Measurements from ENCODE around the gene SNX17. TPM values are rescaled to one million over a fixed set of nuclear protein-coding genes. Genes with fewer than 3 reads are reported as not detected.
"Not testable (repeated sequence)": the region's sequence is repeated elsewhere in the genome, so short reads cannot be mapped to it uniquely, and the experiment has no call there.

SNX17 gene
- total RNA-seq, 1 donor: 169 TPM

GRCh38 chr2:27422958-27423357 lies 52.5 kb downstream of the SNX17 start:
- no peak for TF ChIP-seq CTCF (IDR thresholded peaks at IDR 0.05; ENCODE audit: insufficient read depth, low read depth, low read length)
- DNase-seq (ENCODE audit: low read depth): no peak

GRCh38 chr2:27425039-27425438 lies 54.6 kb downstream of the SNX17 start:
- H3K4me3 ChIP-seq (ENCODE audit: low read depth, low read length); DNase-seq (ENCODE audit: low read depth): not testable (repeated sequence)

More at GRCh38 chr2:27422958-27423357, 52.5 kb downstream of the SNX17 start:
- H3K4me3 ChIP-seq (ENCODE audit: low read depth, low read length): no peak overlapping the region

Other genes with a start within 250 kb of the SNX17 start
- under 0.01 TPM in 1 of 2 replicates, not detected in the other for gene ABHD1, start 246.8 kb upstream of the SNX17 start, total RNA-seq
- gene PREB, start 236.0 kb upstream of the SNX17 start, total RNA-seq: 39.3 and 45.3 TPM in 2 replicates
- not detected in 2 replicates for gene PRR30, start 231.2 kb upstream of the SNX17 start, total RNA-seq
- not detected in 2 replicates for gene TCF23, start 221.6 kb upstream of the SNX17 start, total RNA-seq
- 159 and 166 TPM in 2 replicates for gene ATRAID, start 158.6 kb upstream of the SNX17 start, total RNA-seq
- 20.9 and 25.9 TPM in 2 replicates for gene SLC5A6, start 158.3 kb upstream of the SNX17 start, total RNA-seq
- gene CAD, start 153.2 kb upstream of the SNX17 start, total RNA-seq: 32.4 and 43.8 TPM in 2 replicates
- gene SLC30A3, start 107.6 kb upstream of the SNX17 start, total RNA-seq: 0.32 TPM in 1 of 2 replicates, not detected in the other
- not detected in 2 replicates for gene DNAJC5G, start 95.2 kb upstream of the SNX17 start, total RNA-seq
- gene TRIM54, start 88.2 kb upstream of the SNX17 start, total RNA-seq: not detected in 2 replicates
- 0.43 and 0.64 TPM in 2 replicates for gene UCN, start 62.2 kb upstream of the SNX17 start, total RNA-seq
- 57.0 and 73.8 TPM in 2 replicates for gene MPV17, start 47.5 kb upstream of the SNX17 start, total RNA-seq
- gene GTF3C2, start 13.9 kb upstream of the SNX17 start, total RNA-seq: 30.9 and 36.7 TPM in 2 replicates
- 28.9 and 29.3 TPM in 2 replicates for gene EIF2B4, start 278 bp upstream of the SNX17 start, total RNA-seq
- 11.7 and 11.9 TPM in 2 replicates for gene ZNF513, start 10.1 kb downstream of the SNX17 start, total RNA-seq
- gene PPM1G, start 39.0 kb downstream of the SNX17 start, total RNA-seq: 60.6 and 63.9 TPM in 2 replicates
- 110 and 125 TPM in 2 replicates for gene NRBP1, start 58.0 kb downstream of the SNX17 start, total RNA-seq
- gene KRTCAP3, start 71.8 kb downstream of the SNX17 start, total RNA-seq: not detected in 2 replicates
- gene IFT172, start 119.1 kb downstream of the SNX17 start, total RNA-seq: 18.0 and 18.1 TPM in 2 replicates
- 8.6 and 11.6 TPM in 2 replicates for gene FNDC4, start 124.6 kb downstream of the SNX17 start, total RNA-seq
- 0.32 TPM in 1 of 2 replicates, not detected in the other for gene GCKR, start 126.2 kb downstream of the SNX17 start, total RNA-seq
- 23.2 and 33.2 TPM in 2 replicates for gene ZNF512, start 212.4 kb downstream of the SNX17 start, total RNA-seq

All from fibroblast of villous mesenchyme (primary cell).